ENCODE data around the gene DRAP1. TPM values are rescaled to one million over a fixed set of nuclear protein-coding genes. Genes with fewer than 3 reads are reported as not detected.
"Not testable (repeated sequence)": the region's sequence is repeated elsewhere in the genome, so short reads cannot be mapped to it uniquely, and the experiment has no call there.

DRAP1 gene
- total RNA-seq, 1 donor, result 104 TPM

GRCh38 chr11:65922565-65922964 lies 3.3 kb downstream of the DRAP1 start:
- DNase-seq (ENCODE audit: low read depth in 2 of 3, low spot score in 2 of 3), result peak in 1 of 3 donors; percentile 41

- no peak for DNase-seq (ENCODE audit: low read depth in 2 of 3, low spot score in 2 of 3)
These were observed 6.2 kb downstream of the DRAP1 start for GRCh38 chr11:65925397-65925796.

- DNase-seq (ENCODE audit: low read depth in 2 of 3, low spot score in 2 of 3), result peak; percentile 53 to 98 (median 95)
These were observed 8.7 kb downstream of the DRAP1 start for GRCh38 chr11:65927904-65928397.

DNA sequence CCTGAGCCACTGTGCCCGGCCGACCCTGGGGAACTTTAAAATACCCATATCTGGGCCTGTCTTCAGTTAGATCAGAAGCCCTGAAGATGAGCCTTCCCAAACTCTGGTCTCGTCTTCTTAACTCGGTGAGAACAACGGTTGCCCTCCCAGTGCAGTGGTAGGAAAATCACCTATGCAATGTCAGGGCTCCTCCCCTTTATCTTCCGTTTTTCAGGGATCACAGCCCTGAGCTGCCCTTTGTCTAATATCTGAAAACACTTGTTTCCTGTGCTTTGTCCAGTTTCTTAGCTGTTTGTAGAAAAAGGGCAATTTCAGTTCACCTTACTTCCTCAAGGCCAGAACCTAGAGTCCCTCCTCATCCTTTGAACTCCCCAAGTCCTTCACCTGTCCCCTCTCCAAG lies 9.4 kb downstream of the DRAP1 start:
- no peak for DNase-seq (ENCODE audit: low read depth in 2 of 3, low spot score in 2 of 3)

DNA sequence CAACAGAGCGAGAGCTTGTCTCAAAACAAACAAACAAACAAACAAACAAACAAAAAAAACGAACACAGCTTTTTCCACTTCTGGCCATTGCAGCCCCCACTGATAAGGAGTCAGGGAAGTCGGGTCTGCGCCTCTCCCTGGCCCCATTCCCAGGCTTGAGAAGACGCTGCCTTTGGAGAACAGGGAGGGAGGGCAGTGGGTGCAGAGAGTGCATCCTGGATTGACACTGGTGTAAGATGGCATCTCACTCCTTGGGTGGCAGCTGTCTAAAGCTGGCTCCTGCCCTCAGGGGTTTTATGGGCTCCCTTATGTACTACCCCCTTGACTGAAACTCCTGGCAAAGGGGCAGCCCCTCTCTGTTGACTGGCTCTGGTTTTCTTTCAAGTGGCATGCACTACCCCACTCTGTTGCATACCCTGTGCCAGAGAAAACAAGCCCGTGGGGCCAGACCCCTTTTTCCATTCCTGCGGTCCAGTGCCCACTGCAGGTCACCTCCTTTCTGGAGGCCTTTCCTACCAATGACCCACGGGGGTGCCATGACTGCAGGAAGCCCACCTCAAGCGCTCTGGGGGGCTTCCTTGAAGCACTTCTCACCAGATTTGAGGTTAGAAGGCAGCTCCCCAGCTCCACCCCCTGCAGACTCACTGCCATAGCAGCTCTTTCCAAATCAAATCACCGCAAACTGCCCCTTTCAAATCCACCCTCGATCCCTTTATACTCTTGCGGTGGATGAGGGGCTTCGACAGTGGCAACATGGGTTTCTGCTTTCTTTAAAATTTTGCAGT lies 12.7 kb downstream of the DRAP1 start:
- peak in 1 of 3 donors; percentile 35 for DNase-seq (ENCODE audit: low read depth in 2 of 3, low spot score in 2 of 3)

DNA sequence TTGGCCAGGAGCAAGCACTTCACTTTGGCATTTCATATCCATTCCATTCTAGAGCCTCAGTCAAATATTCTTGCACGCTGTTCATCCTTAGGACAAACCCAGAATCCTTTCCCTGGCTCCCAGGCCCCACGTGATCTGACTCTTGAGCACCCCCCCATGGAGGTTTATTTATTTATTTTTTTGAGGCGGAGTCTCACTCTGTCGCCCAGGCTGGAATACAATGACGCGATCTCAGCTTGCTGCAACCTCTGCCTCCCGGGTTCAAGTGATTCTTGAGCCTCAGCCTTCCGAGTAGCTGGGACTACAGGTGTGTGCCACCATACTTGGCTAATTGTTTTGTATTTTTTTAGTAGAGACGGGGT lies 13.3 kb downstream of the DRAP1 start:
- no peak for DNase-seq (ENCODE audit: low read depth in 2 of 3, low spot score in 2 of 3)

DNA sequence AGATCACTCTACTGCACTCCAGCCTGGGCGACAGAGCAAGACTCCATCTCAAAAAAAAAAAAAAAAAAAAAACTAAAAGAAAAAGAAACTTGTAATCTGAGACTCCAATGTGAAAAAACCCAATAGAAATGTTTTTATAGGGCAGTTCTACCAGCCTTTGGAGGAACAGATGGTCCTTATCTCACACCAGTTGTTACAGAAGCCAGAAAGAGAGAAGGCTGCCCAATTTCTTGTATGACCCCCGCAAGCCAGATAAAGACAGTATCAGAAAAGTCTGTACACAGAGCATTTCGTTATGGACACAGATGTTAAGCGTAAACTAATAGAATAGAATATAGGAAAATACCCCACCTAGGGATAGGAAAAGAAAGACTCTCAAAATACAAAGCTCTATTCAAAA lies 14.8 kb downstream of the DRAP1 start:
- DNase-seq (ENCODE audit: low read depth in 2 of 3, low spot score in 2 of 3), result peak in 1 of 3 donors; percentile 58

DNA sequence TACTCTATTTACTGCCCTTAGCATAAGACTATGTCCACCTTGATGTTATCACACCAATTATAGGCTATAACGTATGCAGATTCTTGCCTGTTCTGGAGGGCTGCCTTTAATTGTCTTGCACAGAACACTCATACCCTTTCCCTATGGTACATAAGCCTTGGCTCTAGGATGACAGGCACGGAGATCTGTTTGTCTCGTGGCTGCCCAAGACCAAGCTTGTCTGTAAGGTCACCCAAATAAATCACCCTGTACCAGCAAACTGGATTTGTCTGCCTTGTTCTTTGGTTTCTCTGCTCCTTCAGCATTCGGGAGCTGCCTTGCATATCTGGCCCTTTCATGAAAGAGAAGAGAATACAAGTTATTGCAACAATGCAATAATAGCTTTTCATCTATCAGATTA lies 18.5 kb downstream of the DRAP1 start:
- no peak for DNase-seq (ENCODE audit: low read depth in 2 of 3, low spot score in 2 of 3)

DNA sequence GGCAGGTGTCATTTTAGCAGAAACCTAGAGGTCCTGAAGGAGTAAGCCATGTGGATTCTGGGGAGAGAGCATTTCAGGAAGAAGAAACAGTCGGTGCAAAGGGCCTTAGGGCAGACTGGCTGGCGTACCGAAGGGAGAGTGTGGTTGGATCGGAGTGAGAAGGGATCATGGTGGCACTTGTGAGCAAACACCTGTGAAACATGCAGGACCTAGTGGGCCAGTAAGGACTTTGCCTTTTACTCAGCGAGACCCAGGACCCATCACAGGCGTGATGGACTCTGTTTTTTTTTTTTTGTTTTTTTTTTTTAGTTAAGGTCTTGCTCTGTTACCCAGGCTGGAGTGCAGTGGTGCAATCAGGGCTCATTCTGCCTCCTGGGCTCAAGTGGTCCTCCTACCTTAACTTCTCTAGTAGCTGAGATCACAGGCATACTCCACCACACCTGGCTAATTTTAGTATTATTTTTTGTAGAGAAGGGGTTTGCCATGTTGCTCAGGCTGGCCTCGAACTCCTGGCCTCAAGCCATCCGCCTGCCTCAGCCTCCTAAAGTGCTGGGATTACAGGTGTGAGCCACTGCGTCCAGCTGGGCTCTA lies 22.6 kb downstream of the DRAP1 start:
- DNase-seq (ENCODE audit: low read depth in 2 of 3, low spot score in 2 of 3), result no peak

GRCh38 chr11:65942531-65942930 lies 23.3 kb downstream of the DRAP1 start:
- no peak for DNase-seq (ENCODE audit: low read depth in 2 of 3, low spot score in 2 of 3)

GRCh38 chr11:65944191-65944590 lies 25.0 kb downstream of the DRAP1 start:
- no peak for DNase-seq (ENCODE audit: low read depth in 2 of 3, low spot score in 2 of 3)

DNA sequence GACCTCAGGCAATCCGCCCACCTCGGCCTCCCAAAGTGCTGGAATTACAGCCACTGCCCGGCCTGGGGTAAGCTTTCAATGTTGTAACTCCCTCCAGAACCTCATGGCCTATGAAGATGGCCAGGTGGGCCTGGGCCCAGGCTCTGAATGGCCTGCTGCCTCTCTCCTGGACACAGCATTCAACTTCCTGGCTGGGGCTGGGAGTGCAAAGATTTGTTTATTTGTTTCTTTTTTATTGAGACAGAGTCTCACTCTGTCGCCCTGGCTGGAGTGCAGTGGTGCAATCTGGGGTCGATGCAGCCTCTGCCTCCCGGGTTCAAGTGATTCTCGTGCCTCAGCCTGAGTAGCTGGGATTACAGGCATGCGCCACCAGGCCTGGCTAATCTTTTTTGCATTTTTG lies 25.5 kb downstream of the DRAP1 start:
- no peak for DNase-seq (ENCODE audit: low read depth in 2 of 3, low spot score in 2 of 3)

DNA sequence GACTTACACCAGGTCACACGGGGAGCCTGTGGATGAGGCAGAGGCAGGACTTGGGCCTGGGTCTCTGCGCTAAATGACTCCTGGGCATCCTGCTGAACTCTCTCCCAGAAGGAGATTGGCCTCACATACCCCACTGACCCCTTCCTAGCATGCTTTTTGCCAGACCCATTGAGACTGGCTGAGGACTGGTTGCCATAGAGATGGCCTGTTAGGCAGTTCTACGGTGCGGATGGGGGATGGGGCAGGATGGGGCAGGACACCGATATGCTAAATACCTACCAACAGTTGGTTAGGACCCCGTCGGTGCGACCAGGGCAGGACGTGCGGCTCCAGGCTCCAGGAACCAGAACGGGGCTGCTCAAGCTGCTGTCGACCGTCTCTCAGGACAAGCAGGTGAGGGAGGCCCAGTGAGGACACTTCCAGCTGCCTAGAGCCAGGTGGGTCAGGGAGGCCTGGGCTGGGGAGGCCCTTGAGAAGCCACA lies 26.2 kb downstream of the DRAP1 start, which contains the start of gene TSGA10IP:
TSGA10IP (plus strand) TSS at position 51 of the 482 bp plus-strand sequence; CDS start at position 247, 196 bp downstream.
- DNase-seq (ENCODE audit: low read depth in 2 of 3, low spot score in 2 of 3), result no peak

DNA sequence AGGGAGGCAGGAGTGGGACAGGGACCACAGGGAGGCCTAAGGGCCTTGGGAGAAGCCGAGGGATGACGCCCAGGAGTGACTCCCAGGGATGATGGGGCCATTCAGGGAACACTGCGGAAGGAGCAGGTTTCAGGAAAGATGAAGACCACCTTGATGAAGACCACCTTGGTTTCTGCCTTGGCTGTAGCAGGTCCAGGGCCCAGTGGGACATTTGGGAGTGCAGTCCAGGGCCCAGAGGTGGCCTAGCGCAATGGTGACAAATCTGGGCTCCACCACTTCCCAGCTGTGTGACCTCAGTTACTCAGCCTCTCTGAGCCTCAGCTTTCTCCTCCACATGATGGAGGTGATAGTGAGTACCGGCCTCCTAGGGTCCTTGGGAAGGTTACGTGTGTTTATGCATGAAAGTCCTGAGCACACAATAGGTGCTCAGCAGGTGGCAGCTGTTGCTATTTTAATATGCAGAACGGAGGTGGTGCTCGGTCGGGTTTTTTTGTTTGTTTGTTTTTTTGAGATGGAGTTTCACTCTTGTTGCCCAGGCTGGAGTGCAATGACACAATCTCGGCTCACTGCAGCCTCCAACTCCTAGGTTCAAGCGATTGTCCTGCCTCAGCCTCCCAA lies 26.8 kb downstream of the DRAP1 start:
- no peak for DNase-seq (ENCODE audit: low read depth in 2 of 3, low spot score in 2 of 3)

- DNase-seq (ENCODE audit: low read depth in 2 of 3, low spot score in 2 of 3), result no peak
These were observed 27.4 kb downstream of the DRAP1 start for GRCh38 chr11:65946655-65947054.

- no peak for DNase-seq (ENCODE audit: low read depth in 2 of 3, low spot score in 2 of 3)
These were observed 27.9 kb downstream of the DRAP1 start for GRCh38 chr11:65947133-65947532.

- DNase-seq (ENCODE audit: low read depth in 2 of 3, low spot score in 2 of 3), result no peak
These were observed 28.4 kb downstream of the DRAP1 start for GRCh38 chr11:65947603-65948125.

- DNase-seq (ENCODE audit: low read depth in 2 of 3, low spot score in 2 of 3), result not testable (repeated sequence)
These were observed 31.5 kb downstream of the DRAP1 start for GRCh38 chr11:65950711-65951110.

GRCh38 chr11:65951641-65952040 lies 32.4 kb downstream of the DRAP1 start:
- not testable (repeated sequence) for DNase-seq (ENCODE audit: low read depth in 2 of 3, low spot score in 2 of 3)

DNA sequence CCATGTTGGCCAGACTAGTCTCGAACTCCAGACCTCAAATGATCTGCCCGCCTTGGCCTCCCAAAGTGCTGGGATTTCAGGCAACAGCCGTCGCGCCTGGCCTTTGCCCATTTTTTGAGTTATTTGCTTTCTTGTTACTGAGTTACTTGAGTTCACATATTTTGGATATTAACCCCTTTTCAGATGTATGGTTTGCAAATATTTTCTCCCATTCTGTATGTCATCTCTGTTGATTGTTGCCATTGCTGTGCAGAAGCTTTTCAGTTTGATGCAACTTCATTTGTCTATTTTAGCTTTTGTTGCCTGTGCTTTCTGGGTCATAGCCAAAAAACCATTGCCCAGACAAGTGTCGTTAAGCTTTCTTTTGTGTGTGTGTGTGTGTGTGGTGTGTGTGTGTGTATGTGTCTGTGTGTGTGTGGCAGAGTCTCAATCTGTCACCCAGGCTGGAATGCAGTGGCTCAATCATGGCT lies 32.9 kb downstream of the DRAP1 start:
- no peak for DNase-seq (ENCODE audit: low read depth in 2 of 3, low spot score in 2 of 3)

- no peak for DNase-seq (ENCODE audit: low read depth in 2 of 3, low spot score in 2 of 3)
These were observed 34.2 kb downstream of the DRAP1 start for GRCh38 chr11:65953471-65953870.
